H9 (cell line): ENCODE results near the gene RNF113B. TPM values are rescaled to one million over a fixed set of nuclear protein-coding genes. Genes with fewer than 3 reads are reported as not detected.

Experiments used
- DNase-seq: peaks from one replicate; pipeline ENCODE4 v3.0.0-alpha.2; 2017
- H2AFZ ChIP-seq: one replicate; pipeline ENCODE4 v1.6.1; 2013; ENCODE audit warnings: mild to moderate bottlenecking, low read length, control low read depth, moderate library complexity
- H2AK5ac ChIP-seq: 2 replicates; pipeline ENCODE4 v1.6.1; 2013; ENCODE audit warnings: low read length, control low read depth, mixed read lengths; ENCODE audit not compliant: insufficient read length
- H2BK120ac ChIP-seq: one replicate; pipeline ENCODE4 v1.6.1; 2013; ENCODE audit warnings: low read depth, mild to moderate bottlenecking, low read length, control low read depth, inconsistent platforms; ENCODE audit not compliant: poor library complexity, severe bottlenecking
- H2BK12ac ChIP-seq: 2 replicates; pipeline ENCODE4 v1.6.1; 2013; ENCODE audit warnings: low read length, control low read depth, mixed read lengths, low read depth; ENCODE audit not compliant: insufficient read length
- H2BK15ac ChIP-seq: 2 replicates; pipeline ENCODE4 v1.6.1; 2013; ENCODE audit warnings: low read depth, low read length, control low read depth
- H2BK20ac ChIP-seq: one replicate; pipeline ENCODE4 v1.6.1; 2013; ENCODE audit warnings: low read depth, mild to moderate bottlenecking, low read length, control low read depth, inconsistent platforms; ENCODE audit not compliant: poor library complexity, severe bottlenecking
- H2BK5ac ChIP-seq: 2 replicates; pipeline ENCODE4 v1.6.1; 2013; ENCODE audit warnings: low read length, control low read depth, mixed read lengths; ENCODE audit not compliant: insufficient read length
- H3K14ac ChIP-seq: 2 replicates; pipeline ENCODE4 v1.6.1; 2013; ENCODE audit warnings: low read length, control low read depth; ENCODE audit not compliant: insufficient read depth
- H3K18ac ChIP-seq: 2 replicates; pipeline ENCODE4 v1.6.1; 2013; ENCODE audit warnings: low read depth, mild to moderate bottlenecking, mixed read lengths, low read length, control low read depth; ENCODE audit not compliant: insufficient read length
- H3K23ac ChIP-seq: 2 replicates; pipeline ENCODE4 v1.6.1; 2013; ENCODE audit warnings: low read length, control low read depth, mixed read lengths, low read depth; ENCODE audit not compliant: insufficient read length
- H3K23me2 ChIP-seq: 2 replicates; pipeline ENCODE4 v1.6.1; 2013; ENCODE audit warnings: low read depth, mild to moderate bottlenecking, mixed read lengths, low read length, control low read depth; ENCODE audit not compliant: insufficient read length, poor library complexity, severe bottlenecking
- H3K27ac ChIP-seq: 2 replicates; pipeline ENCODE4 v1.5.1; 2013; ENCODE audit warnings: low read length, control low read depth, mixed read lengths, low read depth; ENCODE audit not compliant: insufficient read length
- H3K27me3 ChIP-seq: 2 replicates; pipeline ENCODE4 v1.6.1; 2013; ENCODE audit warnings: low read length, control low read depth, inconsistent platforms; ENCODE audit not compliant: insufficient read depth
- H3K4ac ChIP-seq: 2 replicates; pipeline ENCODE4 v1.6.1; 2013; ENCODE audit warnings: low read depth, mild to moderate bottlenecking, control low read depth, inconsistent platforms, low read length, moderate library complexity
- H3K4me1 ChIP-seq: 2 replicates; pipeline ENCODE4 v1.6.1; 2013; ENCODE audit warnings: low read length, control low read depth, inconsistent platforms; ENCODE audit not compliant: insufficient read depth
- H3K4me2 ChIP-seq: 2 replicates; pipeline ENCODE4 v1.6.1; 2013; ENCODE audit warnings: low read length, control low read depth, mixed read lengths; ENCODE audit not compliant: insufficient read length, insufficient read depth
- H3K56ac ChIP-seq: 2 replicates; pipeline ENCODE4 v1.6.1; 2013; ENCODE audit warnings: low read depth, mild to moderate bottlenecking, mixed read lengths, low read length, control low read depth; ENCODE audit not compliant: insufficient read length
- H3K79me1 ChIP-seq: 2 replicates; pipeline ENCODE4 v1.6.1; 2013; ENCODE audit warnings: low read depth, mild to moderate bottlenecking, moderate library complexity, low read length, control low read depth, inconsistent platforms; ENCODE audit not compliant: insufficient read depth, poor library complexity, severe bottlenecking
- H3K79me2 ChIP-seq: 2 replicates; pipeline ENCODE4 v1.6.1; 2013; ENCODE audit warnings: low read length, control low read depth, inconsistent platforms; ENCODE audit not compliant: insufficient read depth
- H3K9ac ChIP-seq: 2 replicates; pipeline ENCODE4 v1.6.1; 2013; ENCODE audit warnings: low read length, control low read depth, mixed read lengths; ENCODE audit not compliant: insufficient read length; ENCODE audit errors: extremely low read depth
- H3K9me3 ChIP-seq: one replicate; pipeline ENCODE4 v1.6.1; 2013; ENCODE audit warnings: low read depth, low read length, inconsistent platforms; ENCODE audit not compliant: control insufficient read depth
- H3T11ph ChIP-seq: one replicate; pipeline ENCODE4 v1.6.1; 2013; ENCODE audit warnings: mild to moderate bottlenecking, low read length, control low read depth, inconsistent platforms
- H4K20me1 ChIP-seq: one replicate; pipeline ENCODE4 v1.6.1; 2013; ENCODE audit not compliant: control insufficient read depth, insufficient read length, insufficient read depth
- H4K5ac ChIP-seq: 2 replicates; pipeline ENCODE4 v1.6.1; 2013; ENCODE audit warnings: low read depth, mild to moderate bottlenecking, mixed read lengths, low read length, control low read depth; ENCODE audit not compliant: insufficient read length
- H4K8ac ChIP-seq: replicated peaks from 2 replicates; pipeline ENCODE4 v1.6.1; 2013; ENCODE audit warnings: low read length, control low read depth, mixed read lengths, low read depth; ENCODE audit not compliant: insufficient read length
- H4K91ac ChIP-seq: 2 replicates; pipeline ENCODE4 v1.6.1; 2013; ENCODE audit warnings: low read depth, mild to moderate bottlenecking, moderate library complexity, mixed read lengths, low read length, control low read depth; ENCODE audit not compliant: insufficient read length
- H3K27ac Mint-ChIP-seq, 3 experiments: 2 replicates in 2 of 3; 3 replicates in 1 of 3; pipeline ENCODE4 v1.8.0; 2020 to 2021; ENCODE audit warnings: mixed read lengths in 3 of 3, mild to moderate bottlenecking in 1 of 3, moderate library complexity in 1 of 3
- H3K27me3 Mint-ChIP-seq: 2 replicates; pipeline ENCODE4 v1.8.0; 2021; ENCODE audit warnings: low read depth, mild to moderate bottlenecking, moderate library complexity, mixed read lengths
- H3K36me3 Mint-ChIP-seq, 3 experiments: 2 replicates in 2 of 3; 3 replicates in 1 of 3; pipeline ENCODE4 v1.8.0; 2020 to 2021; ENCODE audit warnings: low read depth in 3 of 3, mixed read lengths in 3 of 3; ENCODE audit not compliant: insufficient read depth in 1 of 3
- H3K4me1 Mint-ChIP-seq, 2 experiments: 2 replicates each; pipeline ENCODE4 v1.8.0; 2020; ENCODE audit warnings: mixed read lengths in 2 of 2
- H3K4me3 Mint-ChIP-seq, 2 experiments: 2 replicates in 1 of 2; 3 replicates in 1 of 2; pipeline ENCODE4 v1.8.0; 2020 to 2021; ENCODE audit warnings: mild to moderate bottlenecking in 2 of 2, mixed read lengths in 2 of 2, moderate library complexity in 1 of 2
- H3K9me3 Mint-ChIP-seq, 2 experiments: 2 replicates in 1 of 2; 3 replicates in 1 of 2; pipeline ENCODE4 v1.8.0; 2020; ENCODE audit warnings: mild to moderate bottlenecking in 2 of 2, mixed read lengths in 2 of 2, moderate library complexity in 1 of 2
- CTCF ChIP-seq: fragments of 200-600 bp; sonication (generic); conservative IDR thresholded peaks from 3 replicates; pipeline ENCODE4 v1.8.0; 2021; ENCODE audit warnings: antibody characterized with exemption, mild to moderate bottlenecking
- WGBS: extraction: QIAGEN DNeasy Blood & Tissue Kit; methylation state at CpG from one replicate; pipeline ENCODE4 v1.1.7; 2013; ENCODE audit warnings: missing lambda C conversion rate, low lambda C conversion rate, mixed read lengths; ENCODE audit not compliant: insufficient read length; ENCODE audit errors: extremely low coverage; 5-methylcytosine and 5-hydroxymethylcytosine counted together
- total RNA-seq: library from RNA; stranded (reverse); gene quantifications from 2 replicates; pipeline ENCODE4 v1.2.1, GENCODE V29; 2021

The RNF113B gene
- total RNA-seq, 1 experiment from 2014 or later = not detected

- Mint-ChIP-seq H3K36me3 (peaks cover 4 to 13% (median 13%) of the 10 kb centered on the region in 3 experiments; a peak in 5 of 7 replicates), H3K4me1 (peaks cover 63 to 69% of the 10 kb centered on the region in 2 experiments), H3K27me3 (no peaks in the 10 kb centered on the region), H3K27ac (peak overlapping the region in 1 of 3 experiments; percentile 20; a peak in 1 of 7 replicates), H3K4me3 (no peak overlapping the region), H3K9me3 (no peaks in the 10 kb centered on the region)
- Histone ChIP-seq H3K27ac (no peak overlapping the region), H2BK12ac (no peak overlapping the region), H2AK5ac (no peak overlapping the region), H4K5ac (no peak overlapping the region), H4K91ac (no peak overlapping the region), H2BK5ac (no peak overlapping the region), H3K4me1 (peaks cover 29% of the 10 kb centered on the region), H3K79me2 (peaks cover 4% of the 10 kb centered on the region; the same call in 1 of the 2 replicates), H3K9ac (no peak overlapping the region), H3K23me2 (no peaks in the 10 kb centered on the region), H3K27me3 (no peaks in the 10 kb centered on the region), H3K4ac (no peak overlapping the region), H3T11ph (no peak overlapping the region), H3K4me2 (no peak overlapping the region), H3K56ac (no peak overlapping the region), H2BK20ac (no peak overlapping the region), H3K18ac (no peak overlapping the region), H3K79me1 (peaks cover 2% of the 10 kb centered on the region), H4K8ac (no peak overlapping the region), H2BK120ac (no peak overlapping the region), H3K23ac (no peak overlapping the region), H3K14ac (no peak overlapping the region), H4K20me1 (no peaks in the 10 kb centered on the region), H2AFZ (no peak overlapping the region), H3K9me3 (no peaks in the 10 kb centered on the region), H2BK15ac (no peak overlapping the region)
- WGBS = no CpG with 5 or more reads among the region's 3 CpGs
- no peak for TF ChIP-seq CTCF
- DNase-seq = no peak
Observed at GRCh38 chr13:98175823-98176222, 1.2 kb downstream of the RNF113B start.
